DOHH2 (cell line): ENCODE measurements around the gene SSU72.

Source experiments
- H3F3A ChIP-seq: fragments of 200-600 bp; sonication (generic), shearing (Covaris generic); 2 replicates; pipeline ENCODE4 v1.6.0; 2016; ENCODE audit warnings: antibody characterized with exemption, mild to moderate bottlenecking; ENCODE audit not compliant: control insufficient read depth, insufficient read depth
- H3K27ac ChIP-seq: fragments of 200-600 bp; sonication (generic); 2 replicates; pipeline ENCODE4 v1.5.1; 2014; ENCODE audit warnings: low read depth, mild to moderate bottlenecking, low read length, moderate library complexity
- H3K27me3 ChIP-seq: fragments of 200-600 bp; sonication (generic); 2 replicates; pipeline ENCODE4 v1.6.1; 2014; ENCODE audit warnings: mild to moderate bottlenecking, low read length, mixed read lengths; ENCODE audit not compliant: control insufficient read depth
- H3K36me3 ChIP-seq: fragments of 200-600 bp; sonication (generic); 2 replicates; pipeline ENCODE4 v1.6.1; 2014; ENCODE audit warnings: mild to moderate bottlenecking, low read length, moderate library complexity, mixed read lengths; ENCODE audit not compliant: control insufficient read depth
- H3K4me1 ChIP-seq: fragments of 200-600 bp; sonication (generic); 2 replicates; pipeline ENCODE4 v1.6.1; 2014; ENCODE audit warnings: mild to moderate bottlenecking, low read length, mixed read lengths; ENCODE audit not compliant: control insufficient read depth
- H3K4me2 ChIP-seq: fragments of 200-600 bp; sonication (generic); 2 replicates; pipeline ENCODE4 v1.6.0; 2014; ENCODE audit warnings: mild to moderate bottlenecking, low read length, moderate library complexity
- H3K4me3 ChIP-seq: fragments of 200-600 bp; sonication (generic); 2 replicates; pipeline ENCODE4 v1.5.1; 2014; ENCODE audit warnings: mild to moderate bottlenecking, low read length, mixed read lengths
- H3K79me2 ChIP-seq: fragments of 200-600 bp; sonication (generic); 2 replicates; pipeline ENCODE4 v1.6.1; 2014; ENCODE audit warnings: mild to moderate bottlenecking, low read length, mixed read lengths; ENCODE audit not compliant: control insufficient read depth
- H3K9me2 ChIP-seq: fragments of 200-600 bp; sonication (generic); replicated peaks from 2 replicates; pipeline ENCODE4 v1.6.1; 2014; ENCODE audit warnings: mild to moderate bottlenecking, low read length, mixed read lengths; ENCODE audit not compliant: control insufficient read depth
- H3K9me3 ChIP-seq: fragments of 200-600 bp; sonication (generic); 2 replicates; pipeline ENCODE4 v1.6.1; 2014; ENCODE audit warnings: antibody characterized with exemption, low read length, mixed read lengths; ENCODE audit not compliant: control insufficient read depth, insufficient read depth
- H4K20me1 ChIP-seq: fragments of 200-600 bp; sonication (generic); 2 replicates; pipeline ENCODE4 v1.6.0; 2014; ENCODE audit warnings: low read depth, mild to moderate bottlenecking, antibody characterized with exemption, low read length, moderate library complexity; ENCODE audit not compliant: control insufficient read depth, insufficient read depth
- CTCF ChIP-seq: fragments of 200-600 bp; sonication (generic); IDR thresholded peaks from one replicate; pipeline ENCODE4 v1.5.1; 2014; ENCODE audit warnings: antibody characterized with exemption, mild to moderate bottlenecking, low read depth, low read length; ENCODE audit not compliant: poor library complexity, severe bottlenecking
- EZH2phosphoT487 ChIP-seq: fragments of 200-600 bp; sonication (generic); IDR thresholded peaks from 2 replicates; pipeline ENCODE4 v1.6.1; 2017; ENCODE audit warnings: borderline replicate concordance, mild to moderate bottlenecking, antibody characterized with exemption, low read length, moderate library complexity, mixed read lengths

The SSU72 gene

GRCh38 chr1:1616045-1616790, 41.6 kb upstream of the SSU72 start:
- Histone ChIP-seq H4K20me1 (peaks cover 7% of the 10 kb centered on the region; the same call in 1 of the 2 replicates), H3K36me3 (peaks cover 3% of the 10 kb centered on the region)

GRCh38 chr1:1615256-1616044, 40.8 kb upstream of the SSU72 start, which contains the start of gene MIB2:
MIB2 (plus strand) TSS chr1:1615500; CDS start chr1:1623453, 7,953 bp downstream.
- H3K9me3 ChIP-seq = no peaks in the 10 kb centered on the region
- no peak for TF ChIP-seq CTCF
- no peak for TF ChIP-seq EZH2phosphoT487
- peak within 1 kb of the TSS; percentile 99 for H3K4me2 ChIP-seq
- peak within 1 kb of the TSS; percentile 95 for H3K27ac ChIP-seq
- peaks cover 7% of the 10 kb centered on the region; the same call in 1 of the 2 replicates for H4K20me1 ChIP-seq
- peaks cover 3% of the 10 kb centered on the region for H3K36me3 ChIP-seq
- H3K4me1 ChIP-seq = peaks cover 23% of the 10 kb centered on the region
- H3K4me3 ChIP-seq = peak within 1 kb of the TSS; percentile 98
- no peaks in the 10 kb centered on the region for H3K27me3 ChIP-seq
- H3K9me2 ChIP-seq = no peaks in the 10 kb centered on the region
- peaks cover 3% of the 10 kb centered on the region; the same call in 1 of the 2 replicates for H3F3A ChIP-seq
- H3K79me2 ChIP-seq = peaks cover 25% of the 10 kb centered on the region

More at GRCh38 chr1:1616045-1616790, 41.6 kb upstream of the SSU72 start:
- Histone ChIP-seq H3K4me3 (peak overlapping the region; percentile 98), H3K4me1 (peaks cover 23% of the 10 kb centered on the region), H3F3A (no peaks in the 10 kb centered on the region; the same call in 1 of the 2 replicates), H3K27me3 (no peaks in the 10 kb centered on the region), H3K4me2 (peak overlapping the region; percentile 99), H3K9me3 (no peaks in the 10 kb centered on the region), H3K9me2 (no peaks in the 10 kb centered on the region), H3K27ac (no peak overlapping the region), H3K79me2 (peaks cover 25% of the 10 kb centered on the region)
- no peak for TF ChIP-seq EZH2phosphoT487
- no peak for TF ChIP-seq CTCF

GRCh38 chr1:1614954-1615255, 40.2 kb upstream of the SSU72 start:
- no peaks in the 10 kb centered on the region for H3K9me2 ChIP-seq
- H3K4me3 ChIP-seq = peak overlapping the region; percentile 98
- H3F3A ChIP-seq = peaks cover 3% of the 10 kb centered on the region; the same call in 1 of the 2 replicates
- no peak overlapping the region for H3K27ac ChIP-seq
- H3K4me1 ChIP-seq = peaks cover 26% of the 10 kb centered on the region
- TF ChIP-seq CTCF (no peak), EZH2phosphoT487 (no peak)
- H4K20me1 ChIP-seq = peaks cover 7% of the 10 kb centered on the region; the same call in 1 of the 2 replicates
- peak overlapping the region; percentile 99 for H3K4me2 ChIP-seq
- peaks cover 3% of the 10 kb centered on the region for H3K36me3 ChIP-seq
- no peaks in the 10 kb centered on the region for H3K27me3 ChIP-seq
- H3K79me2 ChIP-seq = peaks cover 25% of the 10 kb centered on the region
- no peaks in the 10 kb centered on the region for H3K9me3 ChIP-seq
